Osteocyte (in vitro differentiated cells): ENCODE data around the gene C1QTNF4. TPM values are rescaled to one million over a fixed set of nuclear protein-coding genes. Genes with fewer than 3 reads are reported as not detected.
"Not testable (repeated sequence)": the region's sequence is repeated elsewhere in the genome, so short reads cannot be mapped to it uniquely, and the experiment has no call there.

Source experiments
- DNase-seq: peaks from one replicate; pipeline ENCODE4 v3.0.0; 2021; ENCODE audit warnings: mixed read lengths; ENCODE audit not compliant: unreplicated experiment; ENCODE audit errors: extremely low spot score
- H3K27ac Mint-ChIP-seq: one replicate; pipeline ENCODE4 v1.8.0; 2021; ENCODE audit warnings: mild to moderate bottlenecking, mixed read lengths; ENCODE audit not compliant: unreplicated experiment
- H3K27me3 Mint-ChIP-seq: one replicate; pipeline ENCODE4 v1.8.0; 2021; ENCODE audit warnings: mixed read lengths; ENCODE audit not compliant: unreplicated experiment
- H3K36me3 Mint-ChIP-seq: one replicate; pipeline ENCODE4 v1.8.0; 2021; ENCODE audit warnings: mixed read lengths; ENCODE audit not compliant: unreplicated experiment
- H3K4me1 Mint-ChIP-seq: one replicate; pipeline ENCODE4 v1.8.0; 2021; ENCODE audit warnings: mixed read lengths; ENCODE audit not compliant: unreplicated experiment
- H3K4me3 Mint-ChIP-seq: one replicate; pipeline ENCODE4 v1.8.0; 2021; ENCODE audit warnings: mild to moderate bottlenecking, moderate library complexity, mixed read lengths; ENCODE audit not compliant: unreplicated experiment
- H3K9me3 Mint-ChIP-seq: one replicate; pipeline ENCODE4 v1.8.0; 2021; ENCODE audit warnings: mixed read lengths; ENCODE audit not compliant: unreplicated experiment
- CTCF ChIP-seq: fragments of 200-600 bp; sonication (generic); IDR thresholded peaks from 2 replicates; pipeline ENCODE4 v1.5.0; 2021; ENCODE audit warnings: antibody characterized with exemption, mild to moderate bottlenecking, moderate library complexity
- long read RNA-seq: library from polyadenylated mRNA; unstranded; transcript quantifications from one replicate; pipeline ENCODE4 v2.0.0, GENCODE V29; 2021
- total RNA-seq: library from RNA; stranded (reverse); gene quantifications from 2 replicates; pipeline ENCODE4 v1.2.1, GENCODE V29; 2021

The C1QTNF4 gene
- 0.37 and 0.51 TPM in 2 replicates for total RNA-seq
- long read RNA-seq, result 0 reads

- Mint-ChIP-seq H3K27me3 (peaks cover 26% of the 10 kb centered on the region), H3K9me3 (no peaks in the 10 kb centered on the region), H3K27ac (no peak within 1 kb of the TSS), H3K4me1 (peaks cover 10% of the 10 kb centered on the region), H3K4me3 (peak within 1 kb of the TSS; percentile 56), H3K36me3 (no peaks in the 10 kb centered on the region)
- no peak for DNase-seq
- TF ChIP-seq CTCF, result no peak
These were observed at the start of gene C1QTNF4 for GRCh38 chr11:47593934-47594855. Gene C1QTNF4, minus strand, starts transcription at chr11:47594411. Its CDS starts 3,601 bp downstream, at chr11:47590810.

DNA sequence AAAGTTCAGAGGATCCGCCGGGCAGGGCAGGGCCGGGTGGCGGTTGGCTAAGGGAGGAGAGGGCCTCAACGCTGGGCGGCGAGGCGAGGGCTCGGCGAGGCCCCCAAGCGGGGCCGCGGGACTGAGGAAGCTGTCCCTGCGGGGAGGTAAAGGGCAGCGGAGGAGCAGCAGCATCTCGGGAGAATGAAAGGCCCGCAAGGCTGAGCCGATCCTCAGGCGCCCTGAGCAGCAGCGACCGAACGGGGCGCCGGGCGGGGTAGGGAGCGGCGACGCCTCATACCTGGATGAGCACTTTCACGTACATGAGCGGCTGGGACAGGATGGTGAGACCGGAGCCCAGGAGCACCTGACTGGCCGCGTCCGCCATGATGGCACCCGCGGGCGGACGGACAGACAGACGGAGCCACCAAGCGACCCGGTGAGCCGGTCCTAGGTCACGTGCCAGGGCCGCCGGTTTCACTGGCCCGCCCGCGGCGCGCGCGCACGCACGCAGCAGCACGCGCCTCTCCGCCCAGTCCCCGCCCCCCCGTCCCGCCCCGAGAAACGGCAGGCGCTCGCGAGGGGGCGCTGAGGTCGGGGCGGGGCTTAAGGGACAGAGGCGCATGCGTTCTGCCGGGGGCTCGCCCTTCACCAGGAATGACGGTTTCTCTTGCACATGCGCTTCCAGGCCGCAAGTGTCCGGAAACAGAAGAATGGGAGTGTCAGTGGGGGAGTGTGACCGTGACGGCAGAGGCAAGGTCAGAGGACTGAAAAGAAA, 48.1 kb upstream of the C1QTNF4 start, which contains the start of gene MTCH2:
Gene MTCH2, minus strand, starts transcription at position 461 of the 757 bp plus-strand sequence. Its CDS starts 94 bp downstream, at position 367.
- Mint-ChIP-seq H3K4me3 (peak within 1 kb of the TSS; percentile 91), H3K27ac (peak within 1 kb of the TSS; percentile 92), H3K9me3 (no peaks in the 10 kb centered on the region), H3K4me1 (peaks cover 16% of the 10 kb centered on the region), H3K27me3 (no peaks in the 10 kb centered on the region), H3K36me3 (peaks cover 14% of the 10 kb centered on the region)
- TF ChIP-seq CTCF, result peak; percentile 42
- DNase-seq, result peak; percentile 99

GRCh38 chr11:47641600-47642098, 47.4 kb upstream of the C1QTNF4 start:
- DNase-seq, result no peak
- no peak for TF ChIP-seq CTCF
- H3K9me3 Mint-ChIP-seq, result no peaks in the 10 kb centered on the region

GRCh38 chr11:47640506-47640905, 46.3 kb upstream of the C1QTNF4 start:
- H3K9me3 Mint-ChIP-seq, DNase-seq, H3K27me3 Mint-ChIP-seq, H3K27ac Mint-ChIP-seq: not testable (repeated sequence)
- Mint-ChIP-seq H3K4me3 (peak overlapping the region; percentile 91), H3K36me3 (peaks cover 23% of the 10 kb centered on the region), H3K4me1 (peaks cover 16% of the 10 kb centered on the region)

More at GRCh38 chr11:47641600-47642098, 47.4 kb upstream of the C1QTNF4 start:
- H3K27ac Mint-ChIP-seq, result peak overlapping the region; percentile 90
- H3K4me3 Mint-ChIP-seq, result peak overlapping the region; percentile 91
- H3K27me3 Mint-ChIP-seq, result no peaks in the 10 kb centered on the region
- peaks cover 16% of the 10 kb centered on the region for H3K4me1 Mint-ChIP-seq
- H3K36me3 Mint-ChIP-seq, result peaks cover 17% of the 10 kb centered on the region

DNA sequence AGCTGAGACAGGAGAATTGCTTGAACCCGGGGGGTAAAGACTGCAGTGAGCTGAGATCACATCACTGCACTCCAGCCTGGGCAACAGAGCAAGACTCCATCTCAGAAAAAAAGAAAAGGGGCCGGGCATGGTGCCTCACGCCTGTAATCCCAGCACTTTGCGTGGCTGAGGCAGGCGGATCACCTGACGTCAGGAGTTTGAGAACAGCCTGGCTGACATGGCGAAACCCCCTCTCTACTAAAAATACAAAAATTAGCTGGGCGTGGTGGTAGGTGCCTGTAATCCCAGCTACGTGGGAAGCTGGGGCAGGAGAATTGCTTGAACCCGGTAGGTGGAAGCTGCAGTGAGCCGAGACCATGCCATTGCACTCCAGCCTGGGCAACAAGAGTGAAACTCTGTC, 42.1 kb upstream of the C1QTNF4 start:
- not testable (repeated sequence) for H3K4me1 Mint-ChIP-seq, H3K4me3 Mint-ChIP-seq, DNase-seq, H3K27me3 Mint-ChIP-seq, H3K9me3 Mint-ChIP-seq, H3K27ac Mint-ChIP-seq
- H3K36me3 Mint-ChIP-seq, result peaks cover 46% of the 10 kb centered on the region
